Measurements from ENCODE around the gene NRXN2. TPM values are rescaled to one million over a fixed set of nuclear protein-coding genes. Genes with fewer than 3 reads are reported as not detected.

NRXN2 gene
- total and polyA plus RNA-seq, 2 of the 13 experiments (the other 11 are each of a cell fraction or from before 2014, with no cell fraction given) = not detected

GRCh38 chr11:64566042-64566914 lies 156.7 kb downstream of the NRXN2 start (continued):
- TF ChIP-seq, protein P1, sequence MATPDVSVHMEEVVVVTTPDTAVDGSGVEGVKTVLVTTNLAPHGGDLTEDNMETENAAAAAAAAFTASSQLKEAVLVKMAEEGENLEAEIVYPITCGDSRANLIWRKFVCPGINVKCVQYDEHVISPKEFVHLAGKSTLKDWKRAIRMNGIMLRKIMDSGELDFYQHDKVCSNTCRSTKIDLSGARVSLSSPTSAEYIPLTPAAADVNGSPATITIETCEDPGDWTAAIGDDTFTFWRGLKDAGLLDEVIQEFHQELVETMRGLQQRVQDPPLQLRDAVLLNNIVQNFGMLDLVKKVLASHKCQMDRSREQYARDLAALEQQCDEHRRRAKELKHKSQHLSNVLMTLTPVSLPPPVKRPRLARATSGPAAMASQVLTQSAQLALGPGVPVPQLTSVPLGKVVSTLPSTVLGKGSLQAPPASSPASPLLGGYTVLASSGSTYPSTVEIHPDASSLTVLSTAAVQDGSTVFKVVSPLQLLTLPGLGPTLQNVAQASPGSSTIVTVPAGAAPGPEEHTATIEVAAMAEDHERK (CRISPR knock-in tag; IDR thresholded peaks at IDR 0.05; ENCODE audit: low read depth) = no peak
- TF ChIP-seq ATF4 (CRISPR knock-in tag; IDR thresholded peaks at IDR 0.05) = peak; percentile 95 to 98
- no peak for TF ChIP-seq SP2 (CRISPR knock-in tag; IDR thresholded peaks at IDR 0.05)
- peak; percentile 51 for TF ChIP-seq SKI (IDR thresholded peaks at IDR 0.05; ENCODE audit: partially characterized antibody)
- TF ChIP-seq ZNF580 (CRISPR knock-in tag; IDR thresholded peaks at IDR 0.05; ENCODE audit: borderline replicate concordance, low read depth) = no peak
- no peak for TF ChIP-seq ZNF296 (CRISPR knock-in tag; conservative IDR thresholded peaks at IDR 0.05)
- 0 out of 2 replicates have a peak, but pooled peaks have one; percentile 32 for TF ChIP-seq ZNF547 (CRISPR knock-in tag; IDR thresholded peaks at IDR 0.05)
- no peak for TF ChIP-seq ZFP82 (CRISPR knock-in tag; IDR thresholded peaks at IDR 0.05; ENCODE audit: borderline replicate concordance)
- TF ChIP-seq, protein P2, sequence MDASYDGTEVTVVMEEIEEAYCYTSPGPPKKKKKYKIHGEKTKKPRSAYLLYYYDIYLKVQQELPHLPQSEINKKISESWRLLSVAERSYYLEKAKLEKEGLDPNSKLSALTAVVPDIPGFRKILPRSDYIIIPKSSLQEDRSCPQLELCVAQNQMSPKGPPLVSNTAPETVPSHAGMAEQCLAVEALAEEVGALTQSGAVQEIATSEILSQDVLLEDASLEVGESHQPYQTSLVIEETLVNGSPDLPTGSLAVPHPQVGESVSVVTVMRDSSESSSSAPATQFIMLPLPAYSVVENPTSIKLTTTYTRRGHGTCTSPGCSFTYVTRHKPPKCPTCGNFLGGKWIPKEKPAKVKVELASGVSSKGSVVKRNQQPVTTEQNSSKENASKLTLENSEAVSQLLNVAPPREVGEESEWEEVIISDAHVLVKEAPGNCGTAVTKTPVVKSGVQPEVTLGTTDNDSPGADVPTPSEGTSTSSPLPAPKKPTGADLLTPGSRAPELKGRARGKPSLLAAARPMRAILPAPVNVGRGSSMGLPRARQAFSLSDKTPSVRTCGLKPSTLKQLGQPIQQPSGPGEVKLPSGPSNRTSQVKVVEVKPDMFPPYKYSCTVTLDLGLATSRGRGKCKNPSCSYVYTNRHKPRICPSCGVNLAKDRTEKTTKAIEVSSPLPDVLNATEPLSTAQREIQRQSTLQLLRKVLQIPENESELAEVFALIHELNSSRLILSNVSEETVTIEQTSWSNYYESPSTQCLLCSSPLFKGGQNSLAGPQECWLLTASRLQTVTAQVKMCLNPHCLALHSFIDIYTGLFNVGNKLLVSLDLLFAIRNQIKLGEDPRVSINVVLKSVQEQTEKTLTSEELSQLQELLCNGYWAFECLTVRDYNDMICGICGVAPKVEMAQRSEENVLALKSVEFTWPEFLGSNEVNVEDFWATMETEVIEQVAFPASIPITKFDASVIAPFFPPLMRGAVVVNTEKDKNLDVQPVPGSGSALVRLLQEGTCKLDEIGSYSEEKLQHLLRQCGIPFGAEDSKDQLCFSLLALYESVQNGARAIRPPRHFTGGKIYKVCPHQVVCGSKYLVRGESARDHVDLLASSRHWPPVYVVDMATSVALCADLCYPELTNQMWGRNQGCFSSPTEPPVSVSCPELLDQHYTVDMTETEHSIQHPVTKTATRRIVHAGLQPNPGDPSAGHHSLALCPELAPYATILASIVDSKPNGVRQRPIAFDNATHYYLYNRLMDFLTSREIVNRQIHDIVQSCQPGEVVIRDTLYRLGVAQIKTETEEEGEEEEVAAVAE (CRISPR knock-in tag; IDR thresholded peaks at IDR 0.05; ENCODE audit: borderline replicate concordance) = peak; percentile 74; the same call in 1 of the 2 replicates
- no peak for TF ChIP-seq ZNF343 (CRISPR knock-in tag; IDR thresholded peaks at IDR 0.05)
- TF ChIP-seq, protein P3, sequence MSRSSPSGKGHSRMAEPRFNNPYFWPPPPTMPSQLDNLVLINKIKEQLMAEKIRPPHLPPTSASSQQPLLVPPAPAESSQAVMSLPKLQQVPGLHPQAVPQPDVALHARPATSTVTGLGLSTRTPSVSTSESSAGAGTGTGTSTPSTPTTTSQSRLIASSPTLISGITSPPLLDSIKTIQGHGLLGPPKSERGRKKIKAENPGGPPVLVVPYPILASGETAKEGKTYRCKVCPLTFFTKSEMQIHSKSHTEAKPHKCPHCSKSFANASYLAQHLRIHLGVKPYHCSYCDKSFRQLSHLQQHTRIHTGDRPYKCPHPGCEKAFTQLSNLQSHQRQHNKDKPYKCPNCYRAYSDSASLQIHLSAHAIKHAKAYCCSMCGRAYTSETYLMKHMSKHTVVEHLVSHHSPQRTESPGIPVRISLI (CRISPR knock-in tag; IDR thresholded peaks at IDR 0.05; ENCODE audit: borderline replicate concordance) = peak; percentile 88
- no peak; the same call in 1 of the 2 replicates for TF ChIP-seq JDP2 (CRISPR knock-in tag; IDR thresholded peaks at IDR 0.05; ENCODE audit: borderline replicate concordance)
- TF ChIP-seq DRAP1 (CRISPR knock-in tag; IDR thresholded peaks at IDR 0.05) = peak; percentile 35; the same call in 1 of the 2 replicates
- no peak for TF ChIP-seq PBX3 (CRISPR knock-in tag; IDR thresholded peaks at IDR 0.05; ENCODE audit: borderline replicate concordance)
- TF ChIP-seq, protein P4, sequence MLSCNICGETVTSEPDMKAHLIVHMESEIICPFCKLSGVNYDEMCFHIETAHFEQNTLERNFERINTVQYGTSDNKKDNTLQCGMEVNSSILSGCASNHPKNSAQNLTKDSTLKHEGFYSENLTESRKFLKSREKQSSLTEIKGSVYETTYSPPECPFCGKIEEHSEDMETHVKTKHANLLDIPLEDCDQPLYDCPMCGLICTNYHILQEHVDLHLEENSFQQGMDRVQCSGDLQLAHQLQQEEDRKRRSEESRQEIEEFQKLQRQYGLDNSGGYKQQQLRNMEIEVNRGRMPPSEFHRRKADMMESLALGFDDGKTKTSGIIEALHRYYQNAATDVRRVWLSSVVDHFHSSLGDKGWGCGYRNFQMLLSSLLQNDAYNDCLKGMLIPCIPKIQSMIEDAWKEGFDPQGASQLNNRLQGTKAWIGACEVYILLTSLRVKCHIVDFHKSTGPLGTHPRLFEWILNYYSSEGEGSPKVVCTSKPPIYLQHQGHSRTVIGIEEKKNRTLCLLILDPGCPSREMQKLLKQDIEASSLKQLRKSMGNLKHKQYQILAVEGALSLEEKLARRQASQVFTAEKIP (CRISPR knock-in tag; IDR thresholded peaks at IDR 0.05; ENCODE audit: borderline replicate concordance) = no peak
